Suprapubic skin (tissue), 4 donors: Measurements from ENCODE around the gene STRIP2. TPM values are rescaled to one million over a fixed set of nuclear protein-coding genes. Genes with fewer than 3 reads are reported as not detected.

Source experiments
- DNase-seq, 2 donors: peaks; one replicate each; pipeline ENCODE4 v3.0.0-alpha.2; 2019; ENCODE audit warnings: low spot score in 2 of 2
- H3K27ac ChIP-seq: fragments of 200-600 bp; sonication (generic); one replicate; pipeline ENCODE4 v1.5.1; 2019
- H3K27me3 ChIP-seq: fragments of 200-600 bp; sonication (generic); one replicate; pipeline ENCODE4 v1.5.1; 2019
- H3K36me3 ChIP-seq: fragments of 200-600 bp; sonication (generic); one replicate; pipeline ENCODE4 v1.5.1; 2019
- H3K4me1 ChIP-seq: fragments of 200-600 bp; sonication (generic); one replicate; pipeline ENCODE4 v1.5.1; 2019
- H3K4me3 ChIP-seq: fragments of 200-600 bp; sonication (generic); one replicate; pipeline ENCODE4 v1.5.1; 2019; ENCODE audit warnings: mild to moderate bottlenecking
- H3K9me3 ChIP-seq: fragments of 200-600 bp; sonication (generic); one replicate; pipeline ENCODE4 v1.5.1; 2019
- CTCF ChIP-seq, 2 donors: fragments of 200-600 bp in 1 of 2; fragments of 450-650 bp in 1 of 2; sonication (generic) in 1 of 2; IDR thresholded peaks; one replicate each; pipeline ENCODE4 v1.5.1; 2016 to 2019; ENCODE audit warnings: antibody characterized with exemption in 2 of 2, mild to moderate bottlenecking in 1 of 2, moderate library complexity in 1 of 2
- EP300 ChIP-seq: sonication (generic); formaldehyde crosslinking; IDR thresholded peaks from one replicate; pipeline ENCODE4 v1.6.1; 2017; ENCODE audit warnings: antibody characterized with exemption
- POLR2A ChIP-seq, 2 donors: fragments of 450-650 bp; IDR thresholded peaks; one replicate each; pipeline ENCODE4 v1.6.1; 2017; ENCODE audit warnings: antibody characterized with exemption in 2 of 2, mild to moderate bottlenecking in 2 of 2, moderate library complexity in 2 of 2
- POLR2AphosphoS5 ChIP-seq, 3 donors: sonication (generic); formaldehyde crosslinking; IDR thresholded peaks; one replicate each; pipeline ENCODE4 v1.6.1; 2017; ENCODE audit warnings: antibody characterized with exemption in 3 of 3
- WGBS: methylation state at CpG from one replicate; pipeline ENCODE4 v1.1.5; 2018; 5-methylcytosine and 5-hydroxymethylcytosine counted together
- total RNA-seq, 4 donors: library from RNA; depleted of rRNA; stranded (reverse); fragments of >200 nt; gene quantifications; one replicate each; pipeline ENCODE4 v1.1.0, GENCODE V29; 2016

STRIP2 gene
- total RNA-seq, 4 donors from 2014 or later: 0.23 to 1.6 (median 0.69) TPM

DNA sequence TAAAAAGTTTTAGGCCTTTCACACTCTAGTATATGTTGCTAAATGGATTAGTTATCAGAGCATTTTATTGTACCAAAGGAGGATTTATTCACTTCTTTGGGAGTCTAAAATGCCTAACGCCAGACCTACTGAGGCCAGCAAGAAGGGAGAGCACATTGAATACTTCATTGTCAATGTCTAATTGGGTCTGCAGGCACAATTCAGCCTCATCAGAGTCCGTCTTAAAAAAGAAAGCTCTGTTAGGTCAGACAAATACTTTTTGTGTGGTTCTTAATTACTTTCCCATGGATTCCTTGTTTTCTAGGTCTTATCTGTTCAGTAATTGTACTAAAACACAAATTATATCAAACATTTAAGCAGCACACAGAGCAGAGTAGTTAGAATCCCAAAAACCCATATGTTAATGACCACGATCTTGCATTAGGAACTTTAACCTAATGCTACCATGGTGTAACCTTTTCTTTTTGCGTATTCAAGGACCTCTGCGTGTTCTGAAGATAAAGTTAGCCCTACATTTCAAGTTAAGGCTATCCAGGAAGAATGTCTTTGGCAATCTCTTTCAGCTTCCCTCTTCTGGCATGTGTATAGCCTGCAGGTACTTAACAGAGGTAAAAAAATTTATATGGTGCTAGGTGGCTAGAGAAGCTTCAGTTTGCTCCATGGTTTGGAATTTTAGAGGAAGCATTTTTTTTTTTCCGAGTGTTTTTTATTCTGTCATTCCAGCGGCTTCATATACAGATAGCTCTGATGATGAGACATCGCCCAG is 45.7 kb upstream of the STRIP2 start:
- H3K27me3 ChIP-seq: no peaks in the 10 kb centered on the region
- H3K9me3 ChIP-seq: no peaks in the 10 kb centered on the region
- H3K4me3 ChIP-seq: no peak overlapping the region
- H3K36me3 ChIP-seq: peaks cover 22% of the 10 kb centered on the region
- no peaks in the 10 kb centered on the region for H3K4me1 ChIP-seq
- no peak for DNase-seq
- 89% methylated on average over 8 of the region's 8 CpGs for WGBS
- H3K27ac ChIP-seq: no peak overlapping the region
- TF ChIP-seq POLR2A (IDR thresholded peaks at IDR 0.05) (no peak), CTCF (IDR thresholded peaks at IDR 0.05) (no peak), EP300 (no peak), POLR2AphosphoS5 (IDR thresholded peaks at IDR 0.05) (no peak)

DNA sequence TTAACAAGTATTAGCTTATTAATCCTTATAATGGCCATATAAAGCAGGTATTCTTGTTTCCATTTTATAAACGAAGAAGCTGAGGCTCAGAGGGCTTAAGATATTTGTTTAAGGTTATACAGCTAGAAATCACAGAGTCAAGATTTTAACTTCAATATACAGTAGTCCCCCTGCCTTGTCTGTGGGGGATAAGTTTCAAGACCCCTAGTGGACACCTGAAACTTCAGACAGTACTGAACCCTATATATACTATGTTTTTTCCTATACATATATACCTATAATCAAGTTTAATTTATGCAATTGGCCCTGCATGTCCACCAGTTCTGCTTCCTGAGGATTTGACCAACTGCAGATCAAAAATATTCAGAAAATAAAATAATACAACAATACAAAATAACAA is 44.4 kb upstream of the STRIP2 start:
- Histone ChIP-seq H3K4me1 (no peaks in the 10 kb centered on the region), H3K4me3 (no peak overlapping the region), H3K9me3 (no peaks in the 10 kb centered on the region), H3K27ac (no peak overlapping the region), H3K27me3 (no peaks in the 10 kb centered on the region), H3K36me3 (peaks cover 22% of the 10 kb centered on the region)
- 56% methylated on average over 1 of the region's 1 CpG for WGBS
- no peak for TF ChIP-seq POLR2A (IDR thresholded peaks at IDR 0.05)
- TF ChIP-seq CTCF (IDR thresholded peaks at IDR 0.05): no peak
- TF ChIP-seq EP300: no peak
- no peak for TF ChIP-seq POLR2AphosphoS5 (IDR thresholded peaks at IDR 0.05)
- no peak for DNase-seq

- H3K36me3 ChIP-seq: peaks cover 24% of the 10 kb centered on the region
- no peaks in the 10 kb centered on the region for H3K9me3 ChIP-seq
- H3K4me1 ChIP-seq: no peaks in the 10 kb centered on the region
- H3K27me3 ChIP-seq: no peaks in the 10 kb centered on the region
- no peak overlapping the region for H3K27ac ChIP-seq
- TF ChIP-seq POLR2AphosphoS5 (IDR thresholded peaks at IDR 0.05): no peak
- no peak overlapping the region for H3K4me3 ChIP-seq
- DNase-seq: no peak
Measured at GRCh38 chr7:129390314-129390713, 43.9 kb upstream of the STRIP2 start.

GRCh38 chr7:129391546-129392171 is 42.6 kb upstream of the STRIP2 start:
- WGBS: 85% methylated on average over 2 of the region's 2 CpGs
- Histone ChIP-seq H3K27ac (no peak overlapping the region), H3K4me3 (no peak overlapping the region), H3K4me1 (no peaks in the 10 kb centered on the region), H3K36me3 (peaks cover 24% of the 10 kb centered on the region), H3K9me3 (no peaks in the 10 kb centered on the region), H3K27me3 (no peaks in the 10 kb centered on the region)
- DNase-seq: no peak
- no peak for TF ChIP-seq POLR2AphosphoS5 (IDR thresholded peaks at IDR 0.05)
- TF ChIP-seq CTCF (IDR thresholded peaks at IDR 0.05): no peak
- TF ChIP-seq EP300: no peak
- TF ChIP-seq POLR2A (IDR thresholded peaks at IDR 0.05): no peak

GRCh38 chr7:129393255-129393654 is 41.0 kb upstream of the STRIP2 start:
- Histone ChIP-seq H3K9me3 (no peaks in the 10 kb centered on the region), H3K36me3 (peaks cover 33% of the 10 kb centered on the region), H3K27ac (no peak overlapping the region), H3K27me3 (no peaks in the 10 kb centered on the region), H3K4me1 (no peaks in the 10 kb centered on the region), H3K4me3 (no peak overlapping the region)
- DNase-seq: no peak
- 93% methylated on average over 2 of the region's 2 CpGs for WGBS
- TF ChIP-seq EP300 (no peak), POLR2AphosphoS5 (IDR thresholded peaks at IDR 0.05) (no peak), CTCF (IDR thresholded peaks at IDR 0.05) (no peak), POLR2A (IDR thresholded peaks at IDR 0.05) (no peak)
